ENCODE results near the gene WDR82.

WDR82 gene, protein sequence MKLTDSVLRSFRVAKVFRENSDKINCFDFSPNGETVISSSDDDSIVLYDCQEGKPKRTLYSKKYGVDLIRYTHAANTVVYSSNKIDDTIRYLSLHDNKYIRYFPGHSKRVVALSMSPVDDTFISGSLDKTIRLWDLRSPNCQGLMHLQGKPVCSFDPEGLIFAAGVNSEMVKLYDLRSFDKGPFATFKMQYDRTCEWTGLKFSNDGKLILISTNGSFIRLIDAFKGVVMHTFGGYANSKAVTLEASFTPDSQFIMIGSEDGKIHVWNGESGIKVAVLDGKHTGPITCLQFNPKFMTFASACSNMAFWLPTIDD

DNA sequence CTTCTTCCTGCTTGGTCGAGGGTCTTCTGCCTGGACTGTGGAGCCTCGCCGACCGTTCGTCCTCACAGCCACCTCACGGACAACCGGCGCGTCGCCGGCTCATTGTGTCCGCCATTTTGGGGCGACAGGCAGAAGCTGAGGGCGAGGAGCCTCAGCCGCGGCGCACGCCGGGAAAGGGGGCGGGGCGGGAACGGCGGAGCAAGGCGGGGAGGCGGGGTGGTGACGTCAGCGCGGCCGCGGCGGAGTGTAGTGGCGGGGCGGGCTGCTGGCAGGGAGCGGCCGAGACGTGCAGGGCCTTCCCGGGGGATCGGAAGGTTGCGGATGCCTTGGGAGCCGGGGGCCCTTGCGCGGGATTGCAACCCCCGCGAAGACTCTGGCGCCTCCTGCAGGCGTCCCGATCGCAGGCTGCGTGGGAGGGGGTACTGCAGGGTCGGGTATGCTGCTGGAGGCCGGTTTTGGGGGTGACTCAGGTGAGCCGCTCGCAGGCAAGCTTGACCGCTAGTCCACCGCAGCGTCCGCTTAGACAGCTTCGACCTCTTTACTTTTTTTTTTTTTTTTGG lies at the start of gene WDR82:
WDR82 (minus strand) TSS at position 140 of the 560 bp plus-strand sequence. CDS start 288 bp downstream, outside the sequence.
- DNase-seq: peak; percentile 84

GRCh38 chr3:52327486-52328290 lies 49.2 kb upstream of the WDR82 start:
- DNase-seq: no peak

GRCh38 chr3:52326976-52327375 lies 48.5 kb upstream of the WDR82 start:
- no peak for DNase-seq

GRCh38 chr3:52325686-52326085 lies 47.2 kb upstream of the WDR82 start:
- DNase-seq: no peak

- no peak for DNase-seq
Measured at GRCh38 chr3:52324676-52325075, 46.2 kb upstream of the WDR82 start.

DNA sequence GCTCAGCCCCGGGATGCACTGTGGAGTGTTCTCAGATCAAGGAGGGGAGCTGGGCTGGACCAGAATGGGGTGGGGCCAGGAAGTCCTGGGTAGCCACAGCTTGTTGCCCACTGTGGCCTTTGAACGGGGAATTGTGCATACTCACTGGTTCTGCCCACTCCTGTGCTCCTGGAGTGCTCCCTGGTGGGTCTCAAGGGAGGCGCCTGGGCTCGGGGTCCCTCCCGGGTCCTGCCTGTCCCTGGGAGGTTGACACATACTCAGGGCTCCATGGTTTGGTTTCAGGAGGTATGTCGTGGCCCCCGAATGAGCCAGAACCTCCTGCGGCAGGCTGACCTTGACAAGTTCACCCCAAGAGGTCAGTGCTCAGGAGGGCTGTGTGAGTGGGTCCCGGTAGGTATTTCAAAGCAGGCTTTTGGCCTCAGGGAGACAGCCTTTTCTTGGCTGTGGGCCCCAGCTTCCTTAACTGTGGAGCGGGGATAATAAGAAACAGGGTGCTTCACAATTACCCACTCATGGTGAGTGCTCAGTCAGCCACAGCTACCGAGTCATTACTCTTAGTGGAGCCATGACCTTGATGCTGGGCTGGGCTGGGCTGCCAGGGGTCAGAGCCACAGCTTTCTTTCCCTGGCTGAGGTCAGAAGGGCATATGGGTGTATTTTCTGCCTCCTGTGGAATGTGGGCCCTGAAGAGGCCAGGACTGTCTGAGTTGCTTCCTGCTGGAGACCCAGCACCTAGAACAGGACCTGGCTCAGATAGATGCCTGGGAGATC lies 45.3 kb upstream of the WDR82 start:
- DNase-seq: no peak

DNA sequence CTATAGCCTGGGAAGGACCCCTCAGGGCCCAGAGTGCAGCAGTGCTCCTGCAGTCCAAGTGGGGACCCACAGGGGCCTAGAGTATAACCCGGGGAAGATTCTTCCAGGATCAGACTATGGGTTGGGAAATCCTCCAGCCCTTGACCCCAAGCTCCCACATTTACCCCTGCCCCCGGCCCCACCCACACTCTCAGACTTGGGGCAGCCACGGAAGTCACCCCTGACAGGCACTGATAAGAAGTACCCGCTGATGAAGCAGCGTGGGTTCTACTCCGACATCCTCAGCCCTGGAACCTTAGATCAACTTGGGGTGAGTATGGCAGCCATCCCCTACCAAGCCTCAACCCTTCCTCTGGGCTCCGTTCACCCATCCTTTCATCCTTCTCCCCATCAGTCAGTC lies 44.0 kb upstream of the WDR82 start:
- DNase-seq: no peak

- no peak for DNase-seq
Measured at GRCh38 chr3:52321481-52321880, 43.0 kb upstream of the WDR82 start.

GRCh38 chr3:52319921-52320595 lies 41.6 kb upstream of the WDR82 start:
- no peak for DNase-seq

DNA sequence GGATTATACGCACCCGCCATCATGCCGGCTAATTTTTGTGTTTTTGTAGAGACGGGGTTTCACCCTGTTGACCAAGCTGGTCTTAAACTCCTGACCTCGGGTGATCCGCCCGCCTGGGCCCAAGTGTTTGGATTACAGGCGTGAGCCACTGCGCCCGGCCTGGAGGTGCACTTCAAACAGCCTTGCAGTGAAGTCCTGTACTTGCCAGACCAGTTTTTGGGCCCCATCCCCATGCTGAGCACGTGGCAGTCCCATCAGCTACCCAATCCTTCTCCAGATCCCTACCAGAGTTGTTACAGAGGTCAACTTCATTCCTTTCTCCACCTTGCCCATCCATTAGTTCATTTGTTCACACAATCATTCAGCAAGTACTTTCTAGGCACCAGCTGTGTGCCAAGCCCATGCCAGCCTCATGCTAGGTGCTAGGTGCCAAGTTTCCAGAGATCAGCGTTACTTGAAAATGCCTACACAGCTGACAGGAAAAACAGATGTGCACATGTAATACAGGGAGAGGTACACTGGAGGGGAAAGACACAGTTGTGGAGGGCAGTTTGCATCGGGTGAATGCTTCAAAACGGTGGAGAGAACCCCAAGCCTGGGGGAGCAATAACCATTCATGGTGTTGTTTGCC lies 39.9 kb upstream of the WDR82 start:
- DNase-seq: no peak

DNA sequence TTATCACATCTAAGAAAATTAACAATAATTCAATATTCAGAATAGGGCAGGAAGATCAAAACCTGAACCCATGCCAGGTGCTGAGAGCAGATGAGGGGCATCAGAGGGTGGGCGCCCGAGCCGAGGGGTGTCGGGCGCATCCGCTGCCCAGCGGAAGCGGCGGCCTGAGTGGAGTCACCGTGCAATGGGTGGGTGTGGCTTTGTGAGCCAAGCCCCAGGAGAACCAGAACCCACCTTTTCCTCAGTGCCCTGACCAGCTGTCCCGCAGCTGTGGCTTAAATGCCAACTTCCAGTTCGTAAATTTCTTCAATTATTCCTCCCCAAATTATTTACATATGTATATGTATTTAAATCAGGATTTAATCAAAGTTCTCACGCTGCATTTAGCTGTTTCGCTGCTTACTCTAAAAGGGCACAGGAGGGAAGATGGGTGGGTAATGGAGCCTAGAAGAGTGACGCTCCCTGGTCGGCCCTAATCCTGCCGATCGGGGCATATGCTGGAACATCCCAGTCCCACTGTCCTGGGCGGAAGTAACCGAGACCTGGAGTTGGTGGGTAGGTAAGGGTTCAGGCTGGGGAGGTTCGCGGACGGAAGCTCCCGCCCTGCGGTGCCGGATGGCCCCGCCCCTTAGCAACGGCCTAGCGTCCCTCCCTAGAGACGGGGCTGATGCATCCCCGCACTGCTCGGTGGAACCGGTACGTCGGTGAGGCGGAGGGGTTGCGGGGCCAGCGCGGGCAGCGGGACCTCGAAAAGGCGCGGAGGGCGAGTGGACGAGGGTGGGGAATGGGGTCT lies 39.0 kb upstream of the WDR82 start:
- DNase-seq: no peak

- no peak for DNase-seq
Measured at GRCh38 chr3:52315977-52316764, 37.7 kb upstream of the WDR82 start, which contains the start of gene DNAH1. TSS of gene DNAH1 (plus strand) at chr3:52316319. CDS start at chr3:52322443, 6,124 bp downstream.

DNA sequence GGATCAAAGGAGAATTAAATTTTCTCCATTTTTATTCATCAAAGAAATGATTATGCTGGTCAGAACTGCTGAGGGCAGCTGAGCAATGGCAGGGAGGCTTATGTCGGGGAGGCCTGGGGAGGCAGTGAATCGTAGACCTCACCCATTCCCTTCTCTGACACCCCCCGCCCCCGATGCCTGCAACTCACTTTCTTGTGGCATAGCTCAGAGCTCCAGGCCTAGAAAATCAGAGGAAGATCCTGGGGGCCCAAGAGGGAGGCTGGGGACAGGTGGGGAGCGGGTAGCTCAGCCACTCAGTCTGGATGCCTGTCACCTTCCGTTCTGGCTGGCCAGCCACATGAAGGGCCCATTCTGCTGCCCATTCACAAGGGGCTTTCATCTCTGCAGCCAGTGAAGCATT lies 36.6 kb upstream of the WDR82 start:
- DNase-seq: no peak

GRCh38 chr3:52314489-52314888 lies 36.0 kb upstream of the WDR82 start:
- DNase-seq: no peak

DNA sequence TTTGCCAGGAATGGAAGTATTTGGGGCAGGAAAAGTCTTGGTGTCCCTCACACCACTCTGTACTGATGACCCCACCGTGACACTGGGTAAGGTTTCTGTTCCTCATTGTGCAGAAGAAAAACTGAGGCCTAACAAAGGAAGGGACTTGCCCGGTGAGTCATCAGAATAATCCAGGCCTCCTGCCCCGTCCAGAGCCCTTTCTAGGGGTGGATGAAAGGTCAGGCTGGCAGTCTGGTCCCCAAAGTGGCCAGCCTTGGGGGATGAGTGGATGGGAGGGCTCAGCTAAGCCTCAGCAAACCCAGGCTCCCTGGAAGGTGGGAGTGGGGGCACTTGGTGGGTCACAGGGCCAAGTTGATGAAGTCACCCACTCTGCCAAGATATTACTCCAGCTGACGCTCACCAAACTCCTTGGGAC lies 35.3 kb upstream of the WDR82 start:
- no peak for DNase-seq

DNA sequence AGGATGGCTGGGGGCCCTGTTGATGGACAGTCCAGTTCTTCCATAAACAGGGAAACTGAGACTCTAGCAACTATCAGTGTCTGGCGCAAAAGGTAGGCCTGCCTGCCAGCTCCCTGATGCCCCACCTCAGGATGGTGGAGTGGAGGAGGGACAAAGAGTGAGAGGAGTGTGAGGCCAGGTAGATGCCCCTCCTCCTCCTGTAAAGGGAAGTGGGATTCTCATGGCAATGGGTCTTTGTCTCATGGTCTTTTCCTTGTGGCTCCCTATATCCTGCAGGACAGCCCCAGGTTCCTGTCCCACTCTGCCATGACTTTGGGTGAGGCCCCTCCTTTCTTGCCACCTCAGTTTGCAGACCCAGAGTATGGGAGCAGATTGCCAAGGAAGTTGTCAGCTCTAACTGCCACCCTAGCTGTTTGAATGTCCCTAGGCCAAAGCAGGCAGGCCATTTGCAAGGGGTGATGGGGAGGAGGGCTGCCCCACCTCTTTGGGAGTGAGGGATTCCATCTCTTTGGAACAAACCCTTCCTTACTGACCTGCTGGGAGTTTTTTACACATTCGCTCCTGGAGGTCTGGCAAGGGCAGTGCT lies 34.8 kb upstream of the WDR82 start:
- no peak for DNase-seq

DNA sequence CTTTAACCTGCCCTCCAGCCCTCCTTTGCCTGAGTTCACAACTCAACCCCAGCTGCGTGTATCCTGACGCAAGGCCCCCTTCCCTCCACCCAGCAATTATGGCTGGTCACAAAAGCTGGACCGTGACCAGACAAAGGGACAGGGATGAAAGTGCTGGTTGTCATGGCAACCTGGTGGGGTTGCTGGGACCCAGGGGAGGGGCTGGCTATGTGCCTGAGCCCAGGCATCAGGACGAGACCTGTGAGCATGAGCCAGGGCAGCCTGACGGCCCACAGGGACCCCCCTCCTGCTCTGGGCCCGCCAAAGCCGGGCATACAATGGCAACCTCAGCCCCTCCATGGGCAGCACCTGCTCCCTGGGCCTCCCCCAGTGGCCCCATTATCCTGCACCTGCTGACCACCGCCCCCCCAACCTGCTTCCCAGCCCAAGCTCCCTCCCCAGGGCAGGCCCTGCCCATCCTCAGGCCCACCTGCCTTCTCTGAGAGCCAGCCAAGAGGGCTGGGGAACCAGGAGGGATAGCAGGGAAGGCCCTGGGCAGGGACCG lies 33.2 kb upstream of the WDR82 start:
- peak; percentile 69 for DNase-seq

DNA sequence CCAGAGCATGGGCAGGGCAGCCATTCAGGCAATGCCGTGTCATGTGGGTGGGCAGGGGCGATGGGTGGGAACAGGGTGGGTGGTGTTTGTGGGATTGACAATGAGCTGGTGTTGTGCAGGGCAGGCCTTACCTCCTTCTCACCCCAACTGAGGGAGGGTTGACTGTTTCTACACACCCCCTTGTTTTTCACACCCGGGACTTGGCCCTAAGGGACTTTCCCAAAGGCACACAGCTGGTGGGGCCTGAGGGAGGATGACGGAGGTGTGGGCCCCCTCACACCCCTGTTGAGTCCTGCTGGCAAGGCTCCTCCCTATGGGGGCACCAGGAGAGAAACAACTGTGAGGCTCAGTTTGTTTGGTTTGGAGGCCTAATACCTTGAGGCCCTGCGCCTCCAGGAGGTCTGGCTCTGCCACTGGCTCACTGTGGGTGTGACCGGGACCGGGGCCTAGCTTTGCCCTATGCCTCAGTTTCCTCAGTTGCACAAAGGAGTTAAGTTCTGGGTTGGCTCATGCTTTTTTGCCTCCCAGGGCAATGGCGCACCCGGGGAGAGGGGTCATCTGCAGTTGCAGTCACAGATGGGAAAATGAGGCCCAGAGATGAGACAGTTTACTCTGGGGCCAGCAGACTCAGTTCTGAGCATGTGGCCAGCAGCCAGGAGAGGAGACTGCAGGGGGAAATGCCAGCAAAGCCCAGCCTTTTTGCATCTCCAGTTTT lies 32.6 kb upstream of the WDR82 start:
- DNase-seq: no peak

GRCh38 chr3:52308308-52308707 lies 29.9 kb upstream of the WDR82 start:
- no peak for DNase-seq

Measured in NCI-H1092 (cell line).